Measurements from ENCODE around the gene AGBL1.

GRCh38 chr15:86905625-86906256, 826.1 kb downstream of the AGBL1 start:
- TF ChIP-seq CTCF (IDR thresholded peaks at IDR 0.05), result no peak
- TF ChIP-seq POLR2A (IDR thresholded peaks at IDR 0.05), result no peak

All from right lobe of liver (tissue), 4 donors.